Ishikawa (cell line): ENCODE measurements around the gene GM2A.

Experiments used
- CEBPB ChIP-seq: IDR thresholded peaks from 2 replicates; pipeline ENCODE4 v1.6.1; 2012
- CREB1 ChIP-seq: IDR thresholded peaks from 2 replicates; pipeline ENCODE4 v1.6.1; 2012; ENCODE audit warnings: low read depth
- EGR1 ChIP-seq: IDR thresholded peaks from 2 replicates; pipeline ENCODE4 v1.6.1; 2012
- EP300 ChIP-seq: IDR thresholded peaks from 2 replicates; pipeline ENCODE4 v1.6.1; 2012; ENCODE audit warnings: borderline replicate concordance
- FOXM1 ChIP-seq: IDR thresholded peaks from 2 replicates; pipeline ENCODE4 v1.6.1; 2012; ENCODE audit warnings: low read depth, borderline replicate concordance
- NFIC ChIP-seq: IDR thresholded peaks from 2 replicates; pipeline ENCODE4 v1.6.1; 2012
- RAD21 ChIP-seq: IDR thresholded peaks from 2 replicates; pipeline ENCODE4 v1.6.1; 2012; ENCODE audit warnings: low read depth
- TAF1 ChIP-seq: IDR thresholded peaks from 2 replicates; pipeline ENCODE4 v1.6.1; 2012; ENCODE audit warnings: low read depth, mild to moderate bottlenecking
- TCF12 ChIP-seq: IDR thresholded peaks from 2 replicates; pipeline ENCODE4 v1.6.1; 2012; ENCODE audit warnings: low read depth
- TEAD4 ChIP-seq: IDR thresholded peaks from 2 replicates; pipeline ENCODE4 v1.6.1; 2012
- YY1 ChIP-seq: IDR thresholded peaks from 2 replicates; pipeline ENCODE4 v1.6.1; 2012; ENCODE audit warnings: low read depth
- ZBTB7A ChIP-seq: IDR thresholded peaks from 2 replicates; pipeline ENCODE4 v1.6.1; 2012; ENCODE audit warnings: low read depth
- TF ChIP-seq, protein P1 (sequence below): IDR thresholded peaks from 2 replicates; pipeline ENCODE4 v1.6.1; 2012
- TF ChIP-seq, protein P2 (sequence below): IDR thresholded peaks from 2 replicates; pipeline ENCODE4 v1.6.1; 2012
- TF ChIP-seq, protein P3 (sequence below): IDR thresholded peaks from 2 replicates; pipeline ENCODE4 v1.6.1; 2012; ENCODE audit warnings: low read depth, mild to moderate bottlenecking

GM2A gene

DNA sequence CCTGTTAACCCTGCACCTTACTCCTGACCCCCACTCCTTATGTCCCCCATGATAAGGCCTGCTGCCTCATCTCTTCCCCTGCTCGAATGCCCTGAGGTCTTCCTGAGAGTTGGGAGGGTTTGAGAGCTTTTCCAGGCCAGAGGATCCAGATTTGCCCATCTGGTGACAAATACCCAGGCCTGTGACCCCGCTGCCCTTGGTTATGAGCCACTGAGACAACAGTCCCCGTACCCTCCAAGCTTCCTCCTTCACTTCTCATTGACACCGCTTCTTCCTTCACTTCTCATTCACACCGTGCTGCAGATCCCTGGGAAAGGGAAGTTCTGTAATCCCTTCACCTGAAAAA, 593 bp downstream of the GM2A start:
- no peak for TF ChIP-seq EGR1
- no peak for TF ChIP-seq NFIC

DNA sequence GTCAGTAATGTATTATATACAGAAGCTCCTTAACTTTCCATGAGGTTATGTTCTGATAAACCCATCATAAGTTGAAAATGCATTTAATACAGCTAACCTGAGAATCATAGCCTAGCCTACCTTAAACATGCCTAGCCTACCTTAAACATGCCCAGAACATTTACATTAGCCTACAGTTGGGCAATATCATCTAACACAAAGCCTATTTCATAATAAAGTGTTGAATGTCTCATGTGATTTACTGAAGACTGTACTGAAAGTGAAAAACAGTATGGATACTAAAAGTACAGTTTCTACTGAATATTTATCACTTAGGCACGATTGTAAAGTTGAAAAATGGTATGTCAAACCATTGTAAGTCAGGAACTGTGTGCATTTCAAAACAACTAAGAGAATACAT, 1.6 kb downstream of the GM2A start:
- TF ChIP-seq CREB1 (no peak), EP300 (no peak), TCF12 (no peak)
- TF ChIP-seq, protein P1, sequence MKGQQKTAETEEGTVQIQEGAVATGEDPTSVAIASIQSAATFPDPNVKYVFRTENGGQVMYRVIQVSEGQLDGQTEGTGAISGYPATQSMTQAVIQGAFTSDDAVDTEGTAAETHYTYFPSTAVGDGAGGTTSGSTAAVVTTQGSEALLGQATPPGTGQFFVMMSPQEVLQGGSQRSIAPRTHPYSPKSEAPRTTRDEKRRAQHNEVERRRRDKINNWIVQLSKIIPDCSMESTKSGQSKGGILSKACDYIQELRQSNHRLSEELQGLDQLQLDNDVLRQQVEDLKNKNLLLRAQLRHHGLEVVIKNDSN: no peak
- TF ChIP-seq, protein P2, sequence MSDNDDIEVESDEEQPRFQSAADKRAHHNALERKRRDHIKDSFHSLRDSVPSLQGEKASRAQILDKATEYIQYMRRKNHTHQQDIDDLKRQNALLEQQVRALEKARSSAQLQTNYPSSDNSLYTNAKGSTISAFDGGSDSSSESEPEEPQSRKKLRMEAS: no peak

DNA sequence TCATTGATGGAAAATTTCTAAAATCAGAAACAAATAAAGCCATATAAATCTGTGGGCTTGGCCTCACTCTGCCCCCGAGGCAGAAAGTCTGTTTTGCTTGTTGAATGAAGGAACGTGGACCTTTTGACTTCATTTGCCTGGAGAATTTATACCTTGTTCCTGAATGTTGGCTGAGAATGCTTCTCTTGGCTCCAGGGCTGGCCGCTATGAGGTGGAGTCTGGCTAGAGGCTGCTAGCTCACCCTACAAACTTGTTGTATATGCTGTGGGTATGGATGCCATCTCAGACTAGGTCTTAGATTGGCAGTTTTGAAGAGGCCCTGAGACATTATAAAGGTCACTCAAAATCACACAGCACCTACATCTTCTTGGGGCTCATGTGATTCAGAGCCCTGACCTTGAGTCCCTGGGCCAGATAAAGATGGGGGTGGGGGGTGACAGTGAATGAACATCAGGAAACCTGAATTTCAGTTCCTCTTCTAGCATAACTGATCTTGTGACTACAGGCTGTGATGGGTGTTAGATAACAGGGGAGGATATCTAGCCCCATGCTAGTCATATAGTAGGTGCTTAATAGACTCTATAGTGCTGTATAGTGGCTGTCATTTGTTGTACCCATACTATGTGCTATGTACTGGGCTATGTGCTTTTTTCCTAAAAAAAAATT, 2.8 kb downstream of the GM2A start:
- TF ChIP-seq CEBPB (no peak), TEAD4 (no peak), RAD21 (no peak), EGR1 (no peak), NFIC (no peak), EP300 (no peak), YY1 (no peak), FOXM1 (no peak), TCF12 (no peak), ZBTB7A (no peak), TAF1 (no peak), CREB1 (no peak)
- TF ChIP-seq, protein P1: no peak
- TF ChIP-seq, protein P3, sequence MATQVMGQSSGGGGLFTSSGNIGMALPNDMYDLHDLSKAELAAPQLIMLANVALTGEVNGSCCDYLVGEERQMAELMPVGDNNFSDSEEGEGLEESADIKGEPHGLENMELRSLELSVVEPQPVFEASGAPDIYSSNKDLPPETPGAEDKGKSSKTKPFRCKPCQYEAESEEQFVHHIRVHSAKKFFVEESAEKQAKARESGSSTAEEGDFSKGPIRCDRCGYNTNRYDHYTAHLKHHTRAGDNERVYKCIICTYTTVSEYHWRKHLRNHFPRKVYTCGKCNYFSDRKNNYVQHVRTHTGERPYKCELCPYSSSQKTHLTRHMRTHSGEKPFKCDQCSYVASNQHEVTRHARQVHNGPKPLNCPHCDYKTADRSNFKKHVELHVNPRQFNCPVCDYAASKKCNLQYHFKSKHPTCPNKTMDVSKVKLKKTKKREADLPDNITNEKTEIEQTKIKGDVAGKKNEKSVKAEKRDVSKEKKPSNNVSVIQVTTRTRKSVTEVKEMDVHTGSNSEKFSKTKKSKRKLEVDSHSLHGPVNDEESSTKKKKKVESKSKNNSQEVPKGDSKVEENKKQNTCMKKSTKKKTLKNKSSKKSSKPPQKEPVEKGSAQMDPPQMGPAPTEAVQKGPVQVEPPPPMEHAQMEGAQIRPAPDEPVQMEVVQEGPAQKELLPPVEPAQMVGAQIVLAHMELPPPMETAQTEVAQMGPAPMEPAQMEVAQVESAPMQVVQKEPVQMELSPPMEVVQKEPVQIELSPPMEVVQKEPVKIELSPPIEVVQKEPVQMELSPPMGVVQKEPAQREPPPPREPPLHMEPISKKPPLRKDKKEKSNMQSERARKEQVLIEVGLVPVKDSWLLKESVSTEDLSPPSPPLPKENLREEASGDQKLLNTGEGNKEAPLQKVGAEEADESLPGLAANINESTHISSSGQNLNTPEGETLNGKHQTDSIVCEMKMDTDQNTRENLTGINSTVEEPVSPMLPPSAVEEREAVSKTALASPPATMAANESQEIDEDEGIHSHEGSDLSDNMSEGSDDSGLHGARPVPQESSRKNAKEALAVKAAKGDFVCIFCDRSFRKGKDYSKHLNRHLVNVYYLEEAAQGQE: no peak
- TF ChIP-seq, protein P2: no peak

DNA sequence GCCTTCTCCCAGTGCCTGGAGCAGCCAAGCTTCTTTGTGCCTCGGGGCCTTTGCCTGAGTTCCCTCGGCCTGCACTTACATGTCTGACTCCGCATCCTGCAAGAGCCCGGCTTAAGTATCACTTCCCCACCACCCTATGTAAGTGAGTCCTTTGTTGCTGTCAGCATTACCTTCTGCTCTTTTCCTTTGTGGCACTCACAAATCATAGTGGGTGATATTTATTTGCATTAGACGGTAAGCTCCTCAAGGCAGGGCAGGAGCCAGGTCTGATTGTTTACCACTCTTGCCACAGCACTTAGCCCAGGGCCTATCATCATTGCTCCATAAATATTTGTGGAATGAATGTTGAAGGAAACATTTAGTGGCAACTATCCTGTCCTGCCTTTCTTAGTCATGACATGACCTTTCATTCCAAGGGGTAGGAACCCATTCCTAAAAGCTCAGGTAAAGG, 4.8 kb downstream of the GM2A start:
- TF ChIP-seq, protein P2: no peak
- TF ChIP-seq, protein P1: no peak
- TF ChIP-seq EGR1 (no peak), FOXM1 (no peak), CREB1 (no peak), TEAD4 (no peak), RAD21 (no peak), YY1 (no peak)
- TF ChIP-seq, protein P3: no peak

DNA sequence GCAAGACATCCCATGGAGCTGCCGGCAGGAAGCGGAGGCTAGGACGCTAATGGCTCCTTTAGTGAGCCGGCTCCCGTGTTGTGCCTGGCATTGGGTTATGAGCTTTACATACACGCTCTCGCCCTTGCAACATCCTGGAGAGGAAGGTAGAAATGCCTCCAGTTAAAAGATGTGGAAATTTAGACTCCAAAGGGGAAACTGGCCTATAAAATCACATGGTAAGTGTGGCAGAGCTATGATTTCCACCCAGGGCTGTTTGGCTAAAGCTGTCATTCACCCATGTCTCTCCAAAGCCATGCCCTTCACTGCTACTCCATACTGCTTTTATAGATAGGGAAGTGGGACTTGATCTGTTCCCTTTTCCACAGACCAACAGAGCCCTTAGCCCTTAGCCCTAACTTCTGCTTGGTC, 5.2 kb downstream of the GM2A start:
- TF ChIP-seq EGR1: no peak
- TF ChIP-seq NFIC: no peak
- no peak for TF ChIP-seq ZBTB7A
- TF ChIP-seq, protein P3: no peak
- TF ChIP-seq, protein P1: no peak
